CD1c-positive myeloid dendritic cell (primary cell): ENCODE results near the gene THOP1.

ENCODE experiments used
- DNase-seq: peaks from one replicate; pipeline ENCODE4 v3.0.0-alpha.2; 2016; ENCODE audit errors: extremely low spot score

THOP1 gene

GRCh38 chr19:2785244-2785997 lies at the start of gene THOP1:
Gene THOP1, plus strand, starts transcription at chr19:2785503. Its CDS starts 160 bp downstream, at chr19:2785663.
- peak; percentile 100 for DNase-seq

- no peak for DNase-seq
Observed at GRCh38 chr19:2736550-2737190, 48.6 kb upstream of the THOP1 start.

DNA sequence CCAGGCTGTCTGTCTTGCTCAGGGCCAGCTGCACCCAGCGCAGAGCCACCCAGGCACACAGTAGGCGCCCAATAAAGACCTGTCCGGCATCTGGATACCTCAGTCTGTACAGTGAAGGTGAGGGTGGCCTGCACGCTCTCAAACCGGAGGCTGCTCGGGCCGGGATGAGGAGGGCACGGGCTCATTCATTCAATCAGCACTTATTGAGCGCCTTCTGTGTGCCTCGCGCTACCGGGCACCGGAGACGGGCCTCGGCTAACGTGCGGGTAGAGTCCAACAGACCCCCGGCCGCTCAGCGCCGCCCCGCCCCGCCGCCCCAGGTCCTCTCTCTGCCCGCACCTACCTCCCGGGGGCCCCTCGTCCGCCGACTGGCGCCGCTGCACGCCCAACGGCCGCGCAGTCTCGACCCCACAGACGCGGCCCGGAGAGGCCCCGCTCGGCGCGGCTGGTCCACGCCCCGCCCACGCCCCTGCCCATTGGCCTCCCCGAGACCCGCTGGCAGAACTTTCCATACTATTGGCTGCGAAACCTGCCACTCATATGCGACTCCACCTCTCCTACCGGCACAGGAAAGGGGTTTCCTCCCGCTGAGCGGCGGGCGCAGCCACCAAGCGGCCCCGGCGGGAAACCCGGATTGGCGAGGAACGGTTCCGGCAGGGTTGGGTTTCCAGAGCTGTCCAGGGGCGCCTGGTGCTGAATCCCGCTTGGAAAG lies 45.5 kb upstream of the THOP1 start, which contains the start of gene SLC39A3:
Gene SLC39A3, minus strand, starts transcription at position 416 of the 712 bp plus-strand sequence. CDS start 2,760 bp downstream, outside the sequence.
- peak; percentile 99 for DNase-seq

- DNase-seq: no peak
Observed at GRCh38 chr19:2740314-2740656, 45.0 kb upstream of the THOP1 start.

DNA sequence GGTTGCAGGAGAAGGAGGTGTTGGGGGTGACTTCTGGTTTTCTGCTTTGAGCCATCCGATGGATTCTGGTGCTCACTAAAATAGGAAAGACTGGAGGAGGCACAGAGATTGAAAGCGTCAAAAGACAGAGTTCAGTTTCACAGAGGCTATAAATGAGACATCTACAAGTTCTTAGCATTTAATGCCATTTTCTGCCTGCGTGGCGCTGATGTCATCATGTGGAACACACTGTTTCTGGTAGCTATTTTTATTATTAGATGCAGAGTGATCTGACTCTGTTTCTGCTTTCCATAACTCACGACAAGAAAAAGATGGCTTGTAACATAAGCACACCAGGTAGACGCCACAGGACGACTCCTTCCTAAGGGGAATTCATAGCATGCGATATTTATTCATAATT lies 42.2 kb upstream of the THOP1 start:
- no peak for DNase-seq

GRCh38 chr19:2744113-2744512 lies 41.2 kb upstream of the THOP1 start:
- DNase-seq: no peak

- no peak for DNase-seq
Observed at GRCh38 chr19:2747349-2747748, 38.0 kb upstream of the THOP1 start.

GRCh38 chr19:2750808-2751437 lies 34.4 kb upstream of the THOP1 start:
- DNase-seq: peak; percentile 9

DNA sequence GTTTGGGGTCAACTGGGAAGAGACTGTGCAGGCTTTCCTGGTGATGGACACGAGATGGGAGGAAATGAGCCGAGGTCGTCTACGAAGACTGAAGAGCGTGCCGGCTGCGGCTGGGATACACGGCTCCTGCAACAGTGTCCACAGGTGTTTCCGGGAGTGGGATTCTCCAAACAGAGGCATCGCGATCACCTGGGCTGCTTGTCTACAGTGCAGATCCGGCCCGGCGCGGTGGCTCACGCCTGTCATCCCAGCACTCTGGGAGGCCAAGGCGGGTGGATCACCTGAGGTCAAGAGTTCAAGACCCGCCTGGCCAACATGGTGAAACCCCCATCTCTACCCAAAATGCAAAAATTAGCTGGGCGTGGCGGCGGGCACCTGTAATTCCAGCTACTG lies 33.9 kb upstream of the THOP1 start:
- DNase-seq: no peak

DNA sequence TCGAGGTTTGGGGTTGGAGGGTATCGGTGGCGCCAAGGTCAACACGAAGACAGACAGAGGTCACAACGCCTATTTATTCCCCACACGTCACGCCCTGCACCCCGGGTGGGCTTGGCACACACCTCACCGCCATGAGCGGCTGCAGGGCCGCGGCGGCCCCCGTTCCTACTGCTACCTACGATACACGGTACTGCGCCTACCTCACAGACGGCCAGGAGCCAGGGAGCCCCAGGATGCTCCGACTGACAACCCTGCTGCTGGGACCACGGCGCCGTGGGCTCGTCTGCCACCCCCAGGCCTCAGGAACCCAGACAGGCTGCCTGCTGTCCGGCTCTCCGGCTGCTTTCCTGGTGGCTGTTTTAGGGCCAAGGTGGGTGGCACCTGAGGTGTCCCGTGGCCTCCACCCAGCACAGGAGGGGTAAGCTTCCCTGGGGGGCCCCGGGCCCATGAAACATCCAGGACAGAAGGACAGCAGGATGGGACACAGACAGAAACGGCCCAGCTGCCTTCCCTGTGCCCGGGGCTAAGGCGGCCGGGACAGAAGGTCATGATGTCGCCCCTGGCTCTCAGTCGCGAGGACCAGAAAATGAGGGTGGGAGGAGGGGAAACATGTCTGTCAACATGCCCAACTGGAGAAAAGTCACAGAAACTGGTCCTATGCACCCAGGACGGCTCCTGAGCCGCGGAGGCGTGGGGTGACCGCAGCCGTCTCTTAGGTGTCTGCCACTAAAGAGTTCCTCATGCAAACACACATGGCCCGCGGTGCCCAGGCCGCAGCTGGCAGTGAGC lies 30.4 kb upstream of the THOP1 start:
- DNase-seq: no peak

DNA sequence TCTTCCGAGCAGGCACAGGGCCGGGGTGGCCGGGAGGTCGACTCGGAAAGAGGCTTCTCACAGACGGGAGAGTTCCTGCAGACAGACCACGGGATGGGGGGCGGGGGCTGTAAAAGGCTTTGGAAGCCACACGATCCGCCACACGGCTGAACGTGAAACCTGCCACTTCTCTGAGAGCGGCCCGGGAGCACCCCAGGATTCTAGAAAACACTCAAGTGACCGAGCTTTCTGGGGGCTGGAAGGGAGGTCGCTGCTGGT lies 29.9 kb upstream of the THOP1 start:
- DNase-seq: no peak

DNA sequence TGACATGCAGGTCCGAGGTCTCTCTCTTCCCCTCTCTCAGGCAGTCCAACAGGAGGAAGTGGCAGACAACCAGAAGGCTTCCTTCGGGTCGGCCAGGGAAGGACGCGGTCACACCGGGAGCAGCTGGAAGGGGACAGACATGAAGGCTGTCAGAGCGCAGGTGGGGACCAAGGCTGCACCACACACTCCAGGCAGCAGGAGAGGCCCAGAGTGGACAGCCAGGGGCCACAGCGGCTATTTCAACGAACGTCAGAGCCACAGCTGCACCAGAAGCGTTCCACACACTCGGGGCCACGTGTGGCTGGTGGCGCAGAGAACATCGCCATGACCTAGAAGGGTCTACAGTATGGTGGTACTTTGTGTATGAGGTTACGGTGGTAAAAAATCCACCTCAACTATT lies 29.5 kb upstream of the THOP1 start:
- no peak for DNase-seq

- no peak for DNase-seq
Observed at GRCh38 chr19:2756477-2756876, 28.8 kb upstream of the THOP1 start.

GRCh38 chr19:2756921-2757881 lies 28.1 kb upstream of the THOP1 start:
- DNase-seq: no peak

- no peak for DNase-seq
Observed at GRCh38 chr19:2758601-2759313, 26.5 kb upstream of the THOP1 start.

DNA sequence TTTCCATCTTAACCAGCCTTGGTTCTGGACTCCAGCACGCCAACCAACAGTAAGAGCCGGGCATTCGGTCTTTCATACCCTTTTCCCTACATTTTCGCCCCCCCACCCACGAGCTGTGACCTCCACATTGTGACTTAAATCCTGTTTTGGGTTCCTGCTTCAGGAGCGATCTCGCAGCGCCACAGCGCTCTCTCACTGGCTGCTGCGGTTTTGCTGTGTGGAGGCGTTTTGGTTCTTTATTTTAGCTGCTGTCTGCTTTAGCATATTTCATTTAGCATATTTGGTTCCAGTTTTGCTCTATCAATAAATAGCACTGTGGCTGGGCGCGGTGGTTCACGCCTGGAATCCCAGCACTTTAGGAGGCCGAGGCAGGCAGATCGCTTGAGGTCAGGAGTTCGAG lies 25.9 kb upstream of the THOP1 start:
- peak; percentile 44 for DNase-seq

DNA sequence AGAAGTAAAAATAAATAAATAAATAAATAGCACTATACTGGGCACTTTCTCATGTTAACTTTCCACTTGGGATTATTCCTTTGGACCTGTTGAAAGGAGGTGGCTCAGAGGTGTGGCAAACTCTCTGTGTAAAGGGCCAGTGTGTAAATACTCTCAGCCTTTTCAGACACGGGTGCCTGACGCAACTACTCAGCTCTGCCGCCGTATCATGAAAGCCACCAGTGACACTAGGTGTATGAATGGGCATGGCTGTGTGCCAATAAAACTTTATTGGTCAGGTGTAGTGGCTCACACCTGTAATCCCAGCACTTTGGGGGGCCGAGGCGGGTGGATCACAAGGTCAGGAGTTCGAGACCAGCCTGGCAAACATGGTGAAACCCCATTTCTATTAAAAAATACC lies 25.3 kb upstream of the THOP1 start:
- DNase-seq: no peak

GRCh38 chr19:2761309-2761677 lies 24.0 kb upstream of the THOP1 start:
- DNase-seq: no peak

DNA sequence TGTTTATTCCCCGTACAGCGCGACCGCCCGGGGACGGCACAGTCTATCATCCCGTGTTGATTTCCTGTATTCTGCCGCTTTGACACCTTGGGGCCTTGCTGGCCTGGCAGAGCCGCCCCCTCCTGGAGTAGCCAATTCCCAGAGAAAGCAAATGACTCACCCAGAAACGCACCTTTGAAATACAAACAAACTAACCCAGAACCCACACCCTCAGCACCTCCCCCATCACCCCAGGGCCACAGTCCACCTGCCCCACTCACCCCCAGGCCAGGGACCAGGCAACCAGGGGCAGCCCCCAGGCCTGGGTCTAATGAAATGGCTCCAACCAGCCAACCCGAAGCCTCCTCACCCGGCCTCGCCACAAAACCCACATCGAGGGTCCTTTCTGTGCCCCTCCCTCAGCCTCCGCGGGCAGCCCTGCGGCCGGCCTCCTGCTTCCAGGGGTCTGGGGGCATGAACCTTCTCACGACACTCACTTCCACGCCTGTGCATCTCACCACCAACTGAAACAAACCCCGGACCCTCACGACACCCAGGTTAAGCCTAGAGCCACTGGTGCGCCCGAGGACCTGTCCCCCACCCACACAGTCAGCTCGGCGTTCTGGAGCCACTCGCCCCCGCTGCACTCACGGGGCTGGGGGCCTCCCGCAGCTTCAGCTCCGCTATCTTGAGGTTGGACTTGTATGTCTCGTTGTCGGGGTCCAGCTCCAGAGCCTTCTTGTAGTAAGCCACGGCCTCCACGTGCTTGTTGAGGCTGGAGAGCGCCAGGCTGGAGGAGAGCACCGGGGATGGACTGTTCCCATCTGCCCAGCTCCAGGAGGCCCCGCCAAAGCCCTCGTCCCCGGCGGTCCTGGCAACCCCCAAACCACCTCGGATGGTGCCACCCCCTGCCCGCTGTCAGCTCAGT lies 23.2 kb upstream of the THOP1 start:
- DNase-seq: no peak
